GM21619 (cell line): ENCODE results near the gene GNAT1.

ENCODE experiments used
- ATAC-seq: cut with Tn5 transposase; IDR thresholded peaks from one replicate; pipeline ENCODE4 v1.9.1; 2021; ENCODE audit not compliant: unreplicated experiment

The GNAT1 gene

GRCh38 chr3:50162034-50162883, 29.2 kb upstream of the GNAT1 start:
- no peak for ATAC-seq

DNA sequence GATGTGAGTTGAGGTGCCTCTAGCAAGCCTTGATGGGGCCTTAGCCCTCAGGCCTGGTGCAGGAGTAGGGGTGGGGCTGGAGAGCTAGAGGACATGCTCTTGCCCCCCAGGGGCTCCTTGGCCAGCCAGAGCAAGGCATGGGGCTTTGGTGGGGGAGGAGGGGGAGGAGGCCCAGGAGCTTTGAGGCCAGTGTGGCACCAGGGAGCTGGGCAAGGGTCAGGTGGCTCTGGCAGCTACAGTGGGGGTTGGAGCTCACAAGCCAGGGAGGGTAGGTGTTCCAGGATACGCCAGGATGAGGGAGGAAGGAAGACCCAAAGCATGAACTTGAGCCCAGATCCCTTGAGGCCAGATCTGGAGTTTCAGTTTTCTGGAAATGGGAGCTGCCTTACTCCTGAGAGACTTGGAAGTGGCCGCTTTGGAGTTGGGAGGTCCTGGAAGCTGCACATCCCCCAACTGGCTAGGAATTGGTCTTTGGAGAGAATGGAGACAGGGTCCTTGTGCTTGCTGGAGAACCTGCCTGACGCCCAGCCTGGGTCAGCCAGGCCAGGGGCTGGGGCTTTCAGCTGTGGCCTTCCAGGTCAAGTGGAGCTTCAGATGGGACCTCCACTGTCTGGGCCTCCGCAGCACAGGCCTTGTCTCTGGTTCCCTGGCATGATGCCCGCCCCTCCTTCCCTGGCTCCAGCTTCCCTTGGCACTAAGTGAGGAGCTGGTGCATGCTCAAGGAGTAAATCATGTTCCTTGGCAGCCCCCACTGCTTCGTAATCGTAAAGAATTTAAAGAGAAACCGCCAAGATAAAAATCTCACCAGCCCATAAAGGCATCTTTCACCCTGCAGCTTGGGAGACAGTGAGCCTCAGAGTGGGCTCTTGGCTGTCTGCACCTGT, 27.6 kb upstream of the GNAT1 start:
- ATAC-seq = no peak

GRCh38 chr3:50164481-50164880, 26.9 kb upstream of the GNAT1 start:
- no peak for ATAC-seq

GRCh38 chr3:50164984-50165909, 26.2 kb upstream of the GNAT1 start:
- ATAC-seq = no peak

- no peak for ATAC-seq
These were observed 25.4 kb upstream of the GNAT1 start for GRCh38 chr3:50165910-50166538.

DNA sequence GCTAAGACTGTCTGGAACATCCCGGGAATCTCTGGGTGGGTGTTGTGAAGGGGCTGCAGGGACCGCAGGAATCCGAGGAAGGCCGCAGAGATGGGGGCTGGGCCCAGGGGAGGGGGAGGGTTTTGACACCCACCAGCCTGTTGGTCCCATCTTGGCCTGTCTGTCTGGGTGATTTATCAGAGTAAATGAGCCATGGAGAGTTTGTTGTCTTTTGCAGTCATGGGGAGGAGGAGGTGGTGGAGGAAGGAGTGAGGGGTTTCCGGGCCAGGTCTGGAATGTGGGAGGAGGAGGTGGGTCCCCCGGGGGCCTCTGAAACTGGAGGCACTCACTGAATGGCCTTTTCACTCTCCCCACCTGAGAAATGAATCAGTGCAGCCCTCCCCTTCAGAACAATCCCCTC, 24.8 kb upstream of the GNAT1 start:
- no peak for ATAC-seq

DNA sequence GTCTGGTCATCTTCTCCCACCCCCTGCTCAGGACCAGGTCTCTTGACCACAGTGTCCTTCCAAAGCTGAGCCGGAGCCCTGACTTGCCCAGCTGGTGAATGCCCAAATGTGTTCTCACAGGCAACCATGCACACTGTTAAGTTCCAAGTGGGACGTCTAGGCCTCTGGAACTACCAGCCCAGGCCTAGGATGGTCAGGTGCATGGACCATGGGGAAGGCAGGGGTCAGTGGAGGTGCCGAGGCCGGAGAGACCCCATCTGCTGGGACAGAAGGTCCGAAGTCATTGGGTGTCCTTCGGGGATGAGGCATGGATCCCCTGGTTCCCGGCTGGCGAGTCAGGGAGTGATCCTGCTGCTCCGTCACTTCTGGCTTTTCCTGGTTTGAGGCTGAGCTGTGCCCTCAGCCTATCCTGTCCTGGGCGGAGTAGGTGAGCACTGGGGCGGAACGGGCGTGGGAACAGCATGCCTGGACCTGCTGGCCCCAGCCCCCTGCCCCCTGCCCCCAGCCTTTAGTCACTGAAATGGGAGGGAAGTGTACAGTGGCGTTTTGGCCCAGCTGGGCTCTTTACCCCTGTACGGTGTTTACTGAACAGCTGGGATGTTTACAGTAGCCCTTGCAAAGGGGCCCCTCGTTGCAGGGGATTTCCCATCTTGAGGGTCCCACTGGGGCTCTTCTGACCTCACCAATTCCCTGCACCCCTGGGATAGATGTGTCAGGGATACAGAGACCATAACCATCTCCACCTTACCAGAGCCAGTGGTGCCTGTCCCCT, 24.2 kb upstream of the GNAT1 start:
- ATAC-seq = no peak

- ATAC-seq = no peak
These were observed 23.6 kb upstream of the GNAT1 start for GRCh38 chr3:50167841-50168209.

DNA sequence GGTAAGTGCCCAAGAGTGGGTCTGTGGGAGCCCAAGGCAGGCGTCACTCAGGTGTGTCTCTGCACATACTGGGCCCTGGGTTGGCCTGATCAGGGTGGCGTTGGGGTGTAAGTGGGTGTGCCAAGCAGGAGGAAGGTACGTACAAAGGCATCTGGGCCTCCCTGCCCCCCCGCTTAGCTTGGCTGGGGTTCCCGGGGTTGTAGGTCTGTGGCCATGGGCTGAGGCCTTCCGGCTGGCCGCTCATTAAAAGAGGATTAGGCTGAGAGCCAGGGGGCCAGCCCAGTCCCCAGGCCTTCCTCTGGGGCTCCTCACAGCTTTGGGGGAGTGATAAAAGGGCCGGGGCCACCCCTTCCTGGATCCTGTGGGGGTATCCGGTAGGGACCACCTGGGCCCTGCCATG, 23.0 kb upstream of the GNAT1 start:
- no peak for ATAC-seq

- no peak for ATAC-seq
These were observed 22.6 kb upstream of the GNAT1 start for GRCh38 chr3:50168791-50169190.

- no peak for ATAC-seq
These were observed 22.1 kb upstream of the GNAT1 start for GRCh38 chr3:50169232-50169832.

DNA sequence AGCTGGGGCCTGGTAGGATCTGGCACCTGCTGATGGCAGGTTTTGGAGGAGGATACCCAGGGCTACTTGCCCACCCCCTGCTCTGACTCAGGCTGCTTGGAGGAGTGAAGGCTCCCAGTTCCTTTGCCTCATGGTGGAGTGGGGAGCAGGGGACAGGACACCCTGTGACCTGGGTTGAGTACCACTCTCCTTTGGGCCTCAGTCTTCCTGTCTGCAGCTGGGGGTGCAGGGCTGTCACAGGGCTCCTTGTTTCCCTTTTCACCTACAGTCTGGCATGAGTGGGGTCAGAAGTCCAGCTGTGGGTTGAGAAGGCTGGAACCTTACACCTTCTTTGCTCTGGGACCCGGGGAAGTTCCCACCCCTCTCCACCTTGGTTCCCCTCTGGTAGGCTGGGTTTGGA, 21.6 kb upstream of the GNAT1 start:
- no peak for ATAC-seq

DNA sequence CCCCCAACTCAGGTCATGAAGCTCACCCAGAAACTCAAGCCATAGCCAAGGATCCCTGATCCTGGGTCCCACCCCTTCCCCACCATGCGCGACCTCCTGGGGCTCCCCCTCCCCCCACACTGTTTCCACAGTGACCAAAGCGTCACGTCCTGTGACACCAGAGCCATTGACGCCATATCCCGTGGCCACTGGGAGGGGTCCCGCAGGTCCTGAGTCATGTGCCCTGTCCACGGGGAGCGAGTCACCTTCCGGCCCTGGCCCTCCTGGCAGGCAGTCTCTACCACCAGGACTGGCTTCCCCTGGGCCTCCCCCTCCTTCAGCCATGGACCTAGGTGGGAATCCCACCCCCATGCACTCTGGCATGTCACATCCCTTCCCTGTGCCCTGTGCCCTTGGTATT, 20.7 kb upstream of the GNAT1 start:
- ATAC-seq = no peak

- ATAC-seq = no peak
These were observed 19.7 kb upstream of the GNAT1 start for GRCh38 chr3:50171540-50172301.

GRCh38 chr3:50172626-50173220, 18.7 kb upstream of the GNAT1 start:
- ATAC-seq = no peak

DNA sequence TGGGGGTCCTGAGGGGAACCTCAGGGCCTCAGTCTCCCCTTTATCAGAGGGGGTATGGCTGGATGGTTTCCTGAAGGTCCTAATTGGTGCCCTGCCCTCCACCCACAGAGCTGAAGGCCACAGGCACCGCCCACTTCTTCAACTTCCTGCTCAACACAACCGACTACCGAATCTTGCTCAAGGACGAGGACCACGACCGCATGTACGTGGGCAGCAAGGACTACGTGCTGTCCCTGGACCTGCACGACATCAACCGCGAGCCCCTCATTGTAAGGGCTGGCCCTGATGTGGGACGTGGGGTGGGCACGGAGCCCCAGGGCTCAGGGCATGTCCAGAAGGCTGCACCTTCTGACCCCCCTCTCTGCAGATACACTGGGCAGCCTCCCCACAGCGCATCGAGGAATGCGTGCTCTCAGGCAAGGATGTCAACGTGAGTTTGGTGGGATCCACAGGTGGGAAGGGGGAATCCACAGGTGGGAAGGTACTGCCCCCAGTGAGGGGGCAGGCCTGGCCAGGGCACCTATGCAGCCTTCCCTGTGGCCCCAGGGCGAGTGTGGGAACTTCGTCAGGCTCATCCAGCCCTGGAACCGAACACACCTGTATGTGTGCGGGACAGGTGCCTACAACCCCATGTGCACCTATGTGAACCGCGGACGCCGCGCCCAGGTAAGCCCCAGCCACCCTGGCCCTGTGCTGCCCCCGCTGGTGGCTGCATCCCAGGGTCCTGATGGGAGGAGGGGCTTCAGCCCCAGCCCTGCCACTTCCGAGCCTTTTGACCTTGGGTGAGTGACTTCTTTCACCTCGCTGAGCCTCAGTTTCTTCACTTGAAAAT, 17.5 kb upstream of the GNAT1 start:
- ATAC-seq = no peak

- no peak for ATAC-seq
These were observed 16.9 kb upstream of the GNAT1 start for GRCh38 chr3:50174517-50174895.
